ENCODE data around the gene TXNDC12.
"Not testable (repeated sequence)": the region's sequence is repeated elsewhere in the genome, so short reads cannot be mapped to it uniquely, and the experiment has no call there.

The TXNDC12 gene

GRCh38 chr1:52045666-52046195 is 9.3 kb downstream of the TXNDC12 start:
- DNase-seq = not testable (repeated sequence)

DNA sequence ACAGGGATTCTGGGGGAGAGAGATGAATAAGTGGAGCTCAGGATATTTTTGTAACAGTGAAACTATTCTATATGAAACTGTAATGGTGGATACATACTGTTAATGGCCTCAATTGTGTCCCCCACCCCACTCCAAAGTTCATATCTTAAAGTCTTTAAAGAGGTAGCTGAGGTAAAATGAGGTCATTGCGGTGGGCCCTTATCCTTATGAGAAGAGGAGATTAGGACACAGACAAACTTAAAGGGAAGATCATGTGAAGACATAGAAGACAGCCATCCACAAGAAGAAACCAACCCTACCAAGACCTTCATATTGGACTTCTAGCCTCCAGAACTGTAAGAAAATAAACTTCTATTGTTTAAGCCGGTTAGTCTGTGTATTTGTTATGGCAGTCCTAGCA is 9.8 kb downstream of the TXNDC12 start:
- no peak for DNase-seq

GRCh38 chr1:52041551-52042185 is 13.3 kb downstream of the TXNDC12 start:
- no peak for DNase-seq

GRCh38 chr1:52037909-52038308 is 17.1 kb downstream of the TXNDC12 start:
- DNase-seq = no peak

GRCh38 chr1:52037402-52037814 is 17.6 kb downstream of the TXNDC12 start:
- DNase-seq = no peak

DNA sequence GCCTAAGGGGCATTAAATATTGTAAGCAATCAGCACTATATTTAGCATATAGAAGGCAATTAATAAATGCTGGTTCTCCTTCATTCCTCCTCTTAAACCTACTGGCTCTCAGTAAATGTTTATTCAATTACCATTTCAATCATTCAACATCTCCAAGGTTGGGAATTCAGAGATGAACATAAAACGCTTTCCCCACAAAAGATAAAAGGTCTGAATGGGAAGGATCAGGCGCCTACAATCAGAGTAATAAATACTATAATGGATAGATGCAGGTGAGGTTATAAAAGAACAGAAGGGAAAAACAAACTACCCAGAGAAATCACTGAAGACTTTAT is 21.0 kb downstream of the TXNDC12 start:
- DNase-seq = no peak

DNA sequence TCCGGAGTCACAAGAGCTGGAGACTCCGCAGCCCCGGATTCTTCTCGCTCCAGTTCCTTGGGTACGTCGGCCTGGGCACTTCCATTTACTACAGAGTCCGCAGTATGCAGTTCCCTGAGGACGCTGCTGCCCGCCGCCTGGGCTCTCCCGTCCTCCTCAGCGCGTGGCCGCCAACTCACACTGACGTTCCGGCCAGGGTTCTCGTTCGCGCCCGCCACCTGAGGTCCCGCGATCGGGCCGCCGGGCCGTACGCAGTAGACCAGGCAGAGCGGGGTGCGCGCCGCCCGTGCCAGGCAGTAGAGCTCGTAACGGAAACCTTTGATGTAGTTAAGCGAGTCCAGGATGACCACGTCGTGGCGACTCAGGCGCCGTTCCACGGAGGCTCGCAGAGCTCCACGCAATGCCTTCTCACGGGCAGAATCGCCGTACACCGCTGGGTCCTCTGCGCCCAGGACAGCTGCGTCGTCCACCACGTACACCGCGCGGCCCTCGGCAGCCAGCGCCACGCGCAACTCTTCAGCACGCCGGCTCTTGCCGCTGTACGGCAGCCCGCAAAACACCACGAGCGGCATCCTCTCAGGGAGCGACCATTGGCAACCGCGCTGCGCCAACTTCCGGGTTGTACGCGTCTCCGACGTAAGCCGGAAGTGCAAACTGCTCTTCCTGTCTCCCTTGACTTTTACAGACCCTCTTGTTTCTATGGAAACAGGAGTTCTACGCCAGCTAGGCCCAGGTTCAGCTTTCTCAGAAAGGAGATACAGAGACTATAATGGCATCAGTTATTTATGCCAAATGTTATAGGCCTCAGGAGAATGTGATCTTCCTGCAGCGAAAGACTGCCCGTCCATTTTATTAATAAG is 21.6 kb downstream of the TXNDC12 start, which contains the start of gene KTI12:
Gene KTI12, minus strand, starts transcription at position 621 of the 860 bp plus-strand sequence. Its CDS starts 49 bp downstream, at position 572.
- peak; percentile 91 for DNase-seq

GRCh38 chr1:52032785-52033131 is 22.2 kb downstream of the TXNDC12 start:
- no peak for DNase-seq

GRCh38 chr1:52032124-52032784 is 22.7 kb downstream of the TXNDC12 start:
- no peak for DNase-seq

DNA sequence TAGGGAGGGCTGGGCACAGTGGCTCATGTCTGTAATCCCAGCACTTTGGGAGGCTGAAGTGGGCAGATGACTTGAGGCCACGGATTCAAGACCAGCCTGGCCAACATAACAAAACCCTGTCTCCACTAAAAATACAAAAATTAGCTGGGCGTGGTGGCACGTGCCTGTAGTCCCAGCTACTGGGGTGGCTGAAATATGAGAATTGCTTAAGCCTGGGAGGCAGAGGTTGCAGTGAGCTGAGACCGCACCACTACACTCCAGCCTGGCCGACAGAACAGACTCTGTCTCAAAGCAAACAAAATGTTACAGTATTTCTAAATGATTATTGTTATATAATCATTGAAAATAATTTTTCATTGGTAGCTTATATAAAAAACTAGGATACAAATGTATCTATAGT is 26.2 kb downstream of the TXNDC12 start:
- not testable (repeated sequence) for DNase-seq

GRCh38 chr1:52028328-52028727 is 26.7 kb downstream of the TXNDC12 start:
- DNase-seq = no peak

DNA sequence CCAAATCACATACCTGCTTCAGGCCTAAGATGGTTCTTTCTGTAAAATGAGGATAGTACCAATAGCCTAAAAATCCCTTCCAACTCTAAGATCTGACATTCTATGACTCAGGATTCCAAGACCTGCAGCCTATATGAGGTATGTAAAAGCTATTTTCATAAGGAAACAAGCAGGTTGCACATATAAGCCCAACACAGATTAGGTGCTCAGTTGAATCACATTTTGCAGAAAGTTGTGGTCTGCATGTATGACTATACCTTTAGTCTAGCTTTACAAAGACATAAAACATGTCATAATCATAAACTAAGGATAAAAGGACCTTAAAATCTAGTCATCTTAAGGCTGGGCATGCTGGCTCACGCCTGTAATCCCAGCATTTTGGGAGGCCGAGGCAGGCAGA is 28.7 kb downstream of the TXNDC12 start:
- DNase-seq = no peak

DNA sequence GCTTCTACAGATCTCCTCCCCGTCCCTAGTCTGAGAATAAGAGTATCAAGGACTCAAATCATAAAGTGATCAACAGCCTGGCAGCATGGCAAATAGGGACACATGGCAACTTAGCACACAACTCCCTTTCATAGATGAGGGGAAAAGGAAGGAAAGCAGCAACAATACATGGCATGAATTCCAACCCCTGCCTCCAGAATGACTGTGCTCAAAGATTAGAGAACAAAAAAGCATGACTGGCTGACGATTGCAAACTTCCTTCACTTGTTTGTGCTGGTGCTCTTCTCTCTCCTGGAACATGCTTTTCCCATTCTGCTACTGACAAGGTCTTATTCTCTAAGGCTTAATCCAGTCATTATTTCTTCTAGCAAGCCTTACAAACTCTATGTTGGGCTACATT is 32.9 kb downstream of the TXNDC12 start:
- no peak for DNase-seq

DNA sequence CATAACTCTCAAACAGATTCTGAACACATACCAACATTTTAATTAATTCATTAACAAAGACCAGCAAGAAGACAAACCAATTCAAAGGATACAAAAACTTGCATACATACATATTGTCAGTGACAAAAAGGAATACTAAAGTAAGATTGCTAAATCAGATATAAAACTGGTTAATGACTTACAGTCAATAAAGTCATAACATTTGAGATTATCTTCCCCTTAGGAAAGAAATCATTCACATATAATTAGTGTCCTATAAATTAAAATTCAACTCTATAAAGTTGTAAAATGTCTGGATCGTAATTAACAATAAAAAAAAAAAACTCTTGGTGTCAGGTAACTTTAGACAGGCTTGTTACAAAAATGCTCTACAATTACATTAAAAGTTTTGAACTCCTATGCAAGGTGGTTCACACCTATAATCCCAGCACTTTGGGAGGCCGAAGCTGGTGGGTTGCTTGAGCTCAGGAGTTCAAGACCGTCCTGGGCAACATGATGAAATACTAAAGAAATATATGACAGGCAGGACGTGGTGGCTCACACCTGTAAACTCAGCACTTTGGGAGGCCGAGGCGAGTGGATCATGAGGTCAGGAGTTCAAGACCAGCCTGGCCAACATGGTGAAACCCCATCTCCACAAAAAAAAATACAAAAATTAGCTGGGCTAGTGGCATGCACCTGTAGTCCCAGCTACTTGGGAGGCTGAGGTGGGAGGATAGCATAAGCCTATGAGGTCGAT is 46.8 kb downstream of the TXNDC12 start:
- no peak for DNase-seq

DNA sequence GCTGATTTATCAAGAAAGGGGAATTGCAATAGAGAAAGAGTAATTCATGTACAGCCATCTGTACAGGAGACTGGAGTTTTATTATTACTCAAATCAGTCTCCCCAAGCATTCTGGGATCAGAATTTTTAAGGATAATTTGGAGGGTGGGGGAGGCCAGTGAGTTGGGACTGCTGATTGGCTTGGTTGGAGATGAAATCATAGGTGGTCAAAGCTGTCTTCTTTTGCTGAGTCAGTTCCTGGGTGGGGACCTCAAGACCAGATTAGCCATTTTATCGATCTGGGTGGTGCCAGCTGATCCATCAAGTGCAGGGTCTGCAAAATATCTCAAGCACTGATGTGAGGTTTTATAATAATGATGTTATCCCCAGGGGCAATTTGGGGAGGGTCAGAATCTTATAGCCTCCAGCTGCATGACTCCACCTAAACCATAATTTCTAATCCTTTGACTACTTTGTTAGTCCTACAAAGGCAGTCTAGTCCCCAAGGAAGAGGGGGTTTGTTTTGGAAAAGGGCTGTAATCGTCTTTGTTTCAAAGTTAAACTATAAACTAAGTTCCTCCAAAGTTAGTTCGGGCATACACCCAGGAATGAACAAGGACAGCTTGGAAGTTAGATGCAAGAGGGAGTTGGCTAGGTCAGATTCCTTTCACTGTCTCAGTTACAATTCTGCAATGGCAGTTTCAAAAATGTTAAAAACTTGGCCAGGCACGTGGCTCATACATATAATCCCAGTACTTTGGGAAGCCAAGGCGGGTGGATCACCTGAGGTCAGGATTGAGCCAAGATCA is 47.6 kb downstream of the TXNDC12 start:
- DNase-seq = no peak

DNA sequence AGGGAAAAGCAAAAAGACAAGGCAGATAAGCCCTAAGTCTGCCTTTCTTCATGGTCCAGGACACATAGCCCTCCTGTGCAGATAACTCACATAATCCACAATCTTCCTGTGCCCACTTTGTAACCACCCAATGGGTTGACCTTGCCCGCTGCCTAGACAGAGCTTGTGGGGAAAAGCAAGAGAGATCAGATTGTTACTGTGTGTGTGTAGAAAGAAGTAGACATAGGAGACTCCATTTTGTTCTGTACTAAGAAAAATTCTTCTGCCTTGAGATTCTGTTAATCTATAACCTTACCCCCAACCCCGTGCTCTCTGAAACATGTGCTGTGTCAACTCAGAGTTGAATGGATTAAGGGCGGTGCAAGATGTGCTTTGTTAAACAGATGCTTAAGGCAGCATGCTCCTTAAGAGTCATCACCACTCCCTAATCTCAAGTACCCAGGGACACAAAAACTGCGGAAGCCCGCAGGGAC is 48.9 kb downstream of the TXNDC12 start:
- DNase-seq = not testable (repeated sequence)

DNA sequence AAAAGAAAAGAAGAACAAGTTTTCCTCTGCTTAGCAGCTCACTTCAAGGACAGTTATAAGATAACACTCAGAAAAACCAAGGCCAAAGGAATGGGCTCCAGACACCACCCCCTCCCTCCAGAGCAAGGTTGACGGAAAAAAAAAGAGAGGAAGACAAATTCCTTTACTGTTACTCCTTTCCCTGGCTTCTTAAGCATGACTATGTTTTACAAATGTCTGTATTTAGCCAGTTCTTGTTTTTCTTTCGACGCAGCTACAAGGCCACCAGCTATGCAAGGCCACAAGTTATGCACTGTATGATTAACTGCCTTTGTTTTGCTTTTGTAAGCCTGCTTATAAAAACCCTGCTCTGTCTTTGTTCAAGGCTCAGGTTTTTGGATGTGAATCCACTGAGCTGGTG is 49.4 kb downstream of the TXNDC12 start:
- DNase-seq = not testable (repeated sequence)

- no peak for DNase-seq
Measured at GRCh38 chr1:52003877-52004276, 51.1 kb downstream of the TXNDC12 start.

DNA sequence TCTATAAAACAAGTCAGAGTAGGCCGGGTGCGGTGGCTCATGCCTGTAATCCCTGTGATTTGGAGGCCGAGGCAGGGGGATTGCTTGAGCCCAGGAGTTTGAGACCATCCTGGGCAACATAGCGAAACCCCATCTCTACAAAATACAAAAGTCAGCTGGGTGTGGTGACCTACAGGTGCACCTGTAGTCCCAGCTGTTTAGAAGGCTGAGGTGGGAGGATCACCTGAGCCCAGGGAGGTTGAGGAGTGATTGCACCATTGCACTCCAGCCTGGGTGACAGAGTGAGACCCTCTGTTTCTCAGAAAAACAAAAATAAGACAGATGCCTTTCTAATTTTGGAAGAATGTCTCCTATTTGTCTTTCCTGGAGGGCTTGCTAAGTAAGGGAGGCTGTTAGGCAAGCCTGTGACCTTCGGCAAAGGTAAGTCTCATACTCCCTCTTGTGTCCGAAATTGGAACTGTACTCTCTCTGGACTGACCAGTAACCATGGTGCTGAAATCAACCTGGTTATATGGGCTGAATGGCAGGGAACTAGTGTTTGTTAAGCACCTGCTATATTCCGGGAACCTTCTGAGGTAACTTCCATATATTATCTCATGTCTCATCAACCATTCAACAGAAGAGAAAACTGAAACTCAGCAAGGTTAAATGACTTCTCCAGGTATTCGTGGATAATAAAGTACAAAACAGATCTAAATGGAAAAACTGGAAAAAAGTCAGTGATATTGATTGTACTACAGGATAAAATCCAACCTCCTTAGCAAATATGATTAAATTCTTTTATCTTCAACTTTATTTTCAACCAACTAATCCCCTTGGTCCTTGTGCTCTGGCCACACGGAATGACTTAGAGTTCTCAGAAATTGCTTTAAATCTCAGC is 52.7 kb downstream of the TXNDC12 start:
- DNase-seq = peak; percentile 80

GRCh38 chr1:51998701-51999100 is 56.3 kb downstream of the TXNDC12 start:
- no peak for DNase-seq

DNA sequence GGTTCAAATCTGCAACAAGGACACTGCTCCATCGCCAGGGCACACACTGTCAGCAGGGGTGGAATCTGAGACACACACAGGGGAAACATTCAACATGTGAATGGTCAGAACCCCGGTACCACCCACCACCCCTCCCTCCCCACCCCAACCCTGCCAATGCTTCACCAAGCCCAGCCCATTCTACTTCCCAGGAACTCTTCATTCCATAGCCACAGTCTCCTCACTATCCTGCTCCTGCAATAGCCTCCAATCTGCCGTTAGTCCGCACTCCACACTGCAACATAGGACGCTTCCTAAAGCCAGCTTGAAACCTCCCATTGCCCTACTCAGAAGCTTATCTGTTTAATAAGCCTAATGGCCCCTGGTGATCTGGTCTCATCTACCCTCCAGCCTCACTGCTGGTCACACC is 57.0 kb downstream of the TXNDC12 start:
- DNase-seq = no peak

All from CD4-positive, alpha-beta T cell treated with Interleukin-17A for 1 hour (primary cell).